Neutrophil (primary cell): ENCODE data around the gene GSTM2.
"Not testable (repeated sequence)": the region's sequence is repeated elsewhere in the genome, so short reads cannot be mapped to it uniquely, and the experiment has no call there.

Experiments used
- H3K27ac ChIP-seq: fragments of 200-600 bp; sonication (generic); 2 replicates; pipeline ENCODE4 v1.5.1; 2016; ENCODE audit warnings: mild to moderate bottlenecking, moderate library complexity
- H3K27me3 ChIP-seq: fragments of 200-600 bp; sonication (generic); 2 replicates; pipeline ENCODE4 v1.6.0; 2016; ENCODE audit warnings: mild to moderate bottlenecking
- H3K36me3 ChIP-seq: fragments of 200-600 bp; sonication (generic); 2 replicates; pipeline ENCODE4 v1.5.1; 2017
- H3K4me1 ChIP-seq, 2 experiments: fragments of 200-600 bp in 1 of 2; sonication (generic) in 1 of 2; 1 replicate in 1 of 2; 2 replicates in 1 of 2; pipeline versions ENCODE4 v1.5.1 to v1.6.1; 2013 to 2016; ENCODE audit warnings: low read depth in 1 of 2, low read length in 1 of 2, mild to moderate bottlenecking in 1 of 2, moderate library complexity in 1 of 2; ENCODE audit not compliant: control insufficient read depth in 1 of 2, insufficient read depth in 1 of 2
- H3K4me3 ChIP-seq, 2 experiments: fragments of 200-600 bp in 1 of 2; sonication (generic) in 1 of 2; 1 replicate in 1 of 2; 2 replicates in 1 of 2; pipeline ENCODE4 v1.5.1; 2013 to 2016; ENCODE audit warnings: low read depth in 1 of 2, low read length in 1 of 2, mild to moderate bottlenecking in 1 of 2, moderate library complexity in 1 of 2
- H3K9me3 ChIP-seq: fragments of 200-600 bp; sonication (generic); 2 replicates; pipeline ENCODE4 v1.5.1; 2016
- TF ChIP-seq, protein P1 (sequence below): fragments of 200-600 bp; sonication (generic); IDR thresholded peaks from 2 replicates; pipeline ENCODE4 v1.5.1; 2016; ENCODE audit warnings: antibody characterized with exemption

The GSTM2 gene

DNA sequence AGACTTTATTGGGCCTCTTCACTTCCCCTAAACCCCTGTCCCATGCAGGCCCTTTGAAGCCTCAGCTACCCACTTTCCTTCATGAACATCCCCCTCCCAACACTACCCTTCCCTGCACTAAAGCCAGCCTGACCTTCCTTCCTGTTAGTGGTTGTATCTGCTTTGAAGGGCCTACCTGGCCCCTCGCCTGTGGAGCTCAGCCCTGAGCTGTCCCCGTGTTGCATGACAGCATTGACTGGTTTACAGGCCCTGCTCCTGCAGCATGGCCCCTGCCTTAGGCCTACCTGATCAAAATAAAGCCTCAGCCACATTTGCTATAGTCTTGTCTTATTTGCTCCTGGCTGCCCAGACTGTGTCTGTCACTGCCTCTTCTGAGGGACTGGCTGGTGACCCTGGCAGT, 6.5 kb upstream of the GSTM2 start:
- Histone ChIP-seq H3K4me3 (no peak overlapping the region), H3K9me3 (no peaks in the 10 kb centered on the region), H3K27me3 (no peaks in the 10 kb centered on the region), H3K4me1 (peaks cover 3 to 4% of the 10 kb centered on the region in 2 experiments), H3K36me3 (no peaks in the 10 kb centered on the region), H3K27ac (no peak overlapping the region)
- TF ChIP-seq, protein P1, sequence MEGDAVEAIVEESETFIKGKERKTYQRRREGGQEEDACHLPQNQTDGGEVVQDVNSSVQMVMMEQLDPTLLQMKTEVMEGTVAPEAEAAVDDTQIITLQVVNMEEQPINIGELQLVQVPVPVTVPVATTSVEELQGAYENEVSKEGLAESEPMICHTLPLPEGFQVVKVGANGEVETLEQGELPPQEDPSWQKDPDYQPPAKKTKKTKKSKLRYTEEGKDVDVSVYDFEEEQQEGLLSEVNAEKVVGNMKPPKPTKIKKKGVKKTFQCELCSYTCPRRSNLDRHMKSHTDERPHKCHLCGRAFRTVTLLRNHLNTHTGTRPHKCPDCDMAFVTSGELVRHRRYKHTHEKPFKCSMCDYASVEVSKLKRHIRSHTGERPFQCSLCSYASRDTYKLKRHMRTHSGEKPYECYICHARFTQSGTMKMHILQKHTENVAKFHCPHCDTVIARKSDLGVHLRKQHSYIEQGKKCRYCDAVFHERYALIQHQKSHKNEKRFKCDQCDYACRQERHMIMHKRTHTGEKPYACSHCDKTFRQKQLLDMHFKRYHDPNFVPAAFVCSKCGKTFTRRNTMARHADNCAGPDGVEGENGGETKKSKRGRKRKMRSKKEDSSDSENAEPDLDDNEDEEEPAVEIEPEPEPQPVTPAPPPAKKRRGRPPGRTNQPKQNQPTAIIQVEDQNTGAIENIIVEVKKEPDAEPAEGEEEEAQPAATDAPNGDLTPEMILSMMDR: no peak

DNA sequence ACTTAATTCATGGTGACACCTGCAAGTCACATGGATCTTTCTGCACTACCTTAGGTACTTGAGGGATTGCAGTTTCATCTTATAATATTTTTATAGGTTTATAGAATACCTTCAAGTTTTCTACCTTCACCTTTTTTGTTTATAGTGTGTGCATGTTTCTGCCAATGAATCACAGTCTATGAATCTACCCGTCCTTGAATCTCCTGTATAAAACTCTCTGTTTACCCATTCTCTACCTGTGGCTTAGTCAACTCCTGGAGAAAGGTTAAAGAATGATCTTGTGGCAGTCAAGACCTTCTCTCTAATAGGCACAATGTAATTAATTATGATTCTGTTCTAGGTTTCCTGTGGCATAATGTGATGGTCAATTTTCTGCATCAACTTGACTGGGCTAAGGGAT, 3.2 kb upstream of the GSTM2 start:
- no peaks in the 10 kb centered on the region for H3K9me3 ChIP-seq
- H3K27ac ChIP-seq: no peak overlapping the region
- H3K4me1 ChIP-seq: peaks cover 0 to 13% of the 10 kb centered on the region in 2 experiments
- no peaks in the 10 kb centered on the region for H3K36me3 ChIP-seq
- peaks cover 15% of the 10 kb centered on the region for H3K27me3 ChIP-seq
- H3K4me3 ChIP-seq: no peak overlapping the region
- TF ChIP-seq, protein P1: no peak

DNA sequence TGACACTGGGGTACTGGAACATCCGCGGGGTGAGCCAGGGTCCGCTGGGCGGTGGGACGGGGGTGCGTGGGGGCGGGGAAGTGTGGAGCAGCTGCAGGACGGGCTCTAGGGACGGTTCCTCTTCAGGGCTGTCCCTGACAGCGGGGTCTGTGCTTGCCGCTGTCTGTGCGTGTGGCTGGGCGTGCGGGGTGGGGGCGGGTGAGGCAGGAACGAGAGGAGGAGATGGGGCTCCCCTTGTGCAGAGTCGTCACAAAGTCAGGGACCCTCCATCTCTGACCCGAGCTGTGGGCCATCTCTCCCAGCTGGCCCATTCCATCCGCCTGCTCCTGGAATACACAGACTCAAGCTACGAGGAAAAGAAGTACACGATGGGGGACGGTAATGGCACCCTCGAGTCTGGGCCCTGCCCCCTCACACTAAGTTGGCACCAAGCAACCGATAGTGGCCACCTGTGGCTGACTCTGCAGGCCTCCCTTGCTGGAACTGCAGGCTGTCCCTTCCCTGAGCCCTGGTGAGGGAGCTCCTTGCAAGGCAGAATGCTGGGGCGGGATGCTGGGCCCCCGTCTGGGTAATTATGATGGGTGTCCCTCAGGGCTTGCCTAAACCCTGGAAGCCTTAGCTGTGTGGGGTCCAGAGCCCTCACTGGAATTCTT, 392 bp downstream of the GSTM2 start:
- TF ChIP-seq, protein P1: no peak
- Histone ChIP-seq H3K36me3 (no peaks in the 10 kb centered on the region), H3K4me1 (peaks cover 0 to 13% of the 10 kb centered on the region in 2 experiments), H3K27ac (no peak overlapping the region), H3K4me3 (peak overlapping the region; percentile 20 to 57), H3K27me3 (peaks cover 15% of the 10 kb centered on the region), H3K9me3 (no peaks in the 10 kb centered on the region)

DNA sequence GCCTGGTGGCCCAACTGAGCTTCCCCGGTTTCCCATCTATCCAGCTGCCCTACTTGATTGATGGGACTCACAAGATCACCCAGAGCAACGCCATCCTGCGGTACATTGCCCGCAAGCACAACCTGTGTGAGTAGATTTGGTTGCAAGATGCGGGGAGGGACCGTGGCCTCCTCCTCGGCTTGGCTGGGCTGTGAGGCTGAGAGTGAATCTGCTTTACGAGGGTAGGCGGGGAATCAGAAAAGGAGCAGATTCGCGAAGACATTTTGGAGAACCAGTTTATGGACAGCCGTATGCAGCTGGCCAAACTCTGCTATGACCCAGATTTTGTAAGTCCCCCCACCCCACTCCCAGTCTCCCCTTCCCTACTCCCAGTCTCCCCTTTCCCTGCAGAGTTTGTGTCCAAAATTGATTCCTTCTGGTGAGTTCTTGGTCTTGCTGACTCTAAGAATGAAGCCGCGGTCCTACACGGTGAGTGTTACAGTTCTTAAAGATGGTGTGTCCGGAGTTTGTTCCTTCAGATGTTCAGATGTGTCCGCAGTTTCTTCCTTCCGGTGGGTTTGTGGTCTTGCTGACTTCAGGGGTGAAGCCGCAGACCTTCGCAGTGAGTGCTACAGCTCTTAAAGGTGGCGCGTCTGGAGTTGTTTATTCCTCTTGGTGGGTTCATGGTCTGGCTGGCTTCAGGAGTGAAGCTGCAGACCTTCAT, 1.5 kb downstream of the GSTM2 start:
- H3K27me3 ChIP-seq: peaks cover 15% of the 10 kb centered on the region
- H3K36me3 ChIP-seq: no peaks in the 10 kb centered on the region
- no peaks in the 10 kb centered on the region for H3K9me3 ChIP-seq
- no peak overlapping the region for H3K4me3 ChIP-seq
- peaks cover 0 to 13% of the 10 kb centered on the region in 2 experiments for H3K4me1 ChIP-seq
- TF ChIP-seq, protein P1: no peak
- no peak overlapping the region for H3K27ac ChIP-seq

DNA sequence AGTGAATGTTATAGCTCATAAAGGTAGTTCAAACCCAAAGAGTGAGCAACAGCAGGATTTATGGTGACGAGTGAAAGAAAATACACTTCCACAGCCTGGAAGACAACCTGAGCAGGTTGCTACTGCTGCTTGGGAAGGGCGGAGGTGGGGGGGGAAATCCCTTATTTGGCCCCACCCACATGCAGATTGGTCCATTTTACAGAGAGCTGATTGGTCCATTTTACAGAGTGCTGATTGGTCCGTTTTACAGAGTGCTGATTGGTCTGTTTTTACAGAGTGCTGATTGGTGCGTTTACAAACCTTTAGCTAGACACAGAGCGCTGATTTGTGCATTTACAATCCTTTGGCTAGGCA, 2.1 kb downstream of the GSTM2 start:
- H3K27ac ChIP-seq, H3K4me3 ChIP-seq, H3K36me3 ChIP-seq, H3K9me3 ChIP-seq: not testable (repeated sequence)
- H3K4me1 ChIP-seq: peaks cover 0 to 13% of the 10 kb centered on the region in 2 experiments
- peaks cover 15% of the 10 kb centered on the region for H3K27me3 ChIP-seq

DNA sequence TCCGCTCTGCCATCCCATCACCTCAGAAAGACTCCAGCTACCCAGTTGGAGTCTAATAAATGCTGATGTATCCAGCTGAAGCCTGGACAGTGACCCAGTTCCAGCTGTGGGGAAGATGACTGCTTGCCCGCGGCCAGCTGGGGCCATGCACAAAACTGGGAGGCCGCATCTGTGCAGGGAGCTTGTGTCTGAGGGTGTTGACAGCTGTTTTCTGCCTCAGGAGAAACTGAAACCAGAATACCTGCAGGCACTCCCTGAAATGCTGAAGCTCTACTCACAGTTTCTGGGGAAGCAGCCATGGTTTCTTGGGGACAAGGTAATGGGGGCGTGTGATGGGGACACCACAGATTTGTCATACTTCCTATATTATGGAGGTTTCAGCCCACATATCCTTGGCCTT, 3.2 kb downstream of the GSTM2 start:
- peaks cover 15% of the 10 kb centered on the region for H3K27me3 ChIP-seq
- H3K36me3 ChIP-seq: no peaks in the 10 kb centered on the region
- peaks cover 0 to 13% of the 10 kb centered on the region in 2 experiments for H3K4me1 ChIP-seq
- no peak overlapping the region for H3K4me3 ChIP-seq
- H3K9me3 ChIP-seq: no peaks in the 10 kb centered on the region
- TF ChIP-seq, protein P1: no peak
- no peak overlapping the region for H3K27ac ChIP-seq

DNA sequence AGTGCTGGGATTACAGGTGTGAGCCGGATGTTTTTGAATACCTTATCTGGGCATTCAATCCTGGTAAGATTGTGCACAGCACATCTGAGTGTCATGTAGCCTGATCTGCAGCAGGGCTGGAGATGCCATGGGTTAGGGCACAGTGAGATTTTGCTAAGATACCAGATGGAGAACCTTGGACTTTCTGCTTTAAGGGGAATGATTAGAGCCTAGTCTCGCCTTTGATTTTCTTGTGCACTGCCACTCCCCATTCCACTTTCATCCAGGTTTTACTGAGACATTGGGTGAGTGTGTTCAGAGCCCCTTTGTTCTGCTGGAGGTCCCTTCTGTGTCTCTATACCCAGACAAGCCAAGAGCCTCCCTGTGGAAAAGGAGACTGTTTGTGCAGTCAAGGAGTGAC, 6.0 kb downstream of the GSTM2 start:
- not testable (repeated sequence) for H3K4me3 ChIP-seq, H3K27ac ChIP-seq, H3K9me3 ChIP-seq, H3K27me3 ChIP-seq, H3K4me1 ChIP-seq, H3K36me3 ChIP-seq

DNA sequence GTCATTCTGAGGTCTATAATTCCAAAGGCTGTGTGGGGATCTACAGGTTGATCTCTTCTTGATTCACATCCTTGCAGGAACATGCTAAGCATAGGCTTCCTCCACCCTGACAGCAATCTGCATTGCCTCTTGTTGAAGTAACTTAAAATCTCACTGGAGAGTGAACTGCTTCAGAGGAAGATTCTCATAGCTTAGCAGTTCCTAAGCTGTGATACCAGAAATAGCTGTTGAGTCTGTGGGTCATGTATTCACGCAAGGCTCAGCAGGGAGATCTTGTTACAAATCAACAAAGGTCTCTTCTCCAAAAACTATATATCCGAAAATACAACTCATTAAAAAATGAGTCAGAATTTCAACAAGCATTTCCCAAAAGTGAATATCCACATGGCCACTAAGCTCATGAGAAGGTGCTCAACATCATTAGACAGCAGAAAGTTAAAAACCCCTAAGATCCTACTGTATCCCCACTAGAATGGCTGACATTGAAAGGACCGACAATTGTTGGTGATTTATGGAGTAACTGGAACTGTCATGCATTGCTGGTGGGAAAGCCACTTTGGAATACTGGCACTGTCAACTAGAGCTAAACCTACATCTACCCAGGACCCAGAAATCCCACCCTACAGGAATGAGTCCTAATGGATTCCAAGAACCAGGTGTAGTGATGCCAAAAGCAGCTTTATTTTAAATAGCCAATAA, 9.0 kb downstream of the GSTM2 start:
- not testable (repeated sequence) for H3K27me3 ChIP-seq

More for the DNA sequence above, 9.0 kb downstream of the GSTM2 start:
- H3K4me1 ChIP-seq, H3K36me3 ChIP-seq, H3K9me3 ChIP-seq, H3K4me3 ChIP-seq, H3K27ac ChIP-seq: not testable (repeated sequence)
